ENCODE results near the gene ALDH9A1.

Gene ALDH9A1

GRCh38 chr1:165629151-165629550 is 69.2 kb downstream of the ALDH9A1 start:
- DNase-seq (ENCODE audit: extremely low read depth, low read depth): no peak
- TF ChIP-seq CTCF (IDR thresholded peaks at IDR 0.05; ENCODE audit: low read depth, low read length): no peak

- no peak for DNase-seq (ENCODE audit: extremely low read depth, low read depth)
These were observed 70.1 kb downstream of the ALDH9A1 start for GRCh38 chr1:165628147-165628822.

GRCh38 chr1:165624441-165624840 is 73.9 kb downstream of the ALDH9A1 start:
- DNase-seq (ENCODE audit: extremely low read depth, low read depth): no peak
- no peak for TF ChIP-seq CTCF (IDR thresholded peaks at IDR 0.05; ENCODE audit: low read depth, low read length)

More at GRCh38 chr1:165628147-165628822, 70.1 kb downstream of the ALDH9A1 start:
- TF ChIP-seq CTCF (IDR thresholded peaks at IDR 0.05; ENCODE audit: low read depth, low read length): no peak

- DNase-seq (ENCODE audit: extremely low read depth, low read depth): no peak
- no peak for TF ChIP-seq CTCF (IDR thresholded peaks at IDR 0.05; ENCODE audit: low read depth, low read length)
These were observed 74.7 kb downstream of the ALDH9A1 start for GRCh38 chr1:165623624-165624023.

GRCh38 chr1:165619647-165620151 is 78.7 kb downstream of the ALDH9A1 start:
- TF ChIP-seq CTCF (IDR thresholded peaks at IDR 0.05; ENCODE audit: low read depth, low read length): no peak
- no peak for DNase-seq (ENCODE audit: extremely low read depth, low read depth)

- no peak for TF ChIP-seq CTCF (IDR thresholded peaks at IDR 0.05; ENCODE audit: low read depth, low read length)
- no peak for DNase-seq (ENCODE audit: extremely low read depth, low read depth)
These were observed 81.3 kb downstream of the ALDH9A1 start for GRCh38 chr1:165616987-165617546.

- no peak for TF ChIP-seq CTCF (IDR thresholded peaks at IDR 0.05; ENCODE audit: low read depth, low read length)
These were observed 82.2 kb downstream of the ALDH9A1 start for GRCh38 chr1:165616054-165616612.

More at GRCh38 chr1:165616054-165616612, 82.2 kb downstream of the ALDH9A1 start:
- no peak for DNase-seq (ENCODE audit: extremely low read depth, low read depth)

Data from AG09319 (cell line).